CD4-positive, alpha-beta T cell treated with Interleukin-1 beta for 1 hour (primary cell): ENCODE results near the gene GTPBP4.
"Not testable (repeated sequence)": the region's sequence is repeated elsewhere in the genome, so short reads cannot be mapped to it uniquely, and the experiment has no call there.

ENCODE experiments used
- DNase-seq, 2 donors: peaks; one replicate each; pipeline ENCODE4 v3.0.0-alpha.2; 2020 to 2022

The GTPBP4 gene

GRCh38 chr10:992871-993270 is 4.6 kb downstream of the GTPBP4 start:
- no peak for DNase-seq

- DNase-seq = no peak
These were observed 6.8 kb downstream of the GTPBP4 start for GRCh38 chr10:994836-995558.

- DNase-seq = no peak
These were observed 7.3 kb downstream of the GTPBP4 start for GRCh38 chr10:995559-995926.

- no peak for DNase-seq
These were observed 7.8 kb downstream of the GTPBP4 start for GRCh38 chr10:996031-996430.

- DNase-seq = no peak
These were observed 9.2 kb downstream of the GTPBP4 start for GRCh38 chr10:997266-998022.

GRCh38 chr10:1002425-1003006 is 14.3 kb downstream of the GTPBP4 start:
- no peak for DNase-seq

GRCh38 chr10:1003884-1004670 is 15.8 kb downstream of the GTPBP4 start:
- DNase-seq = no peak

GRCh38 chr10:1006573-1006972 is 18.3 kb downstream of the GTPBP4 start:
- no peak for DNase-seq

GRCh38 chr10:1007583-1007982 is 19.3 kb downstream of the GTPBP4 start:
- no peak for DNase-seq

- DNase-seq = no peak
These were observed 20.8 kb downstream of the GTPBP4 start for GRCh38 chr10:1009071-1009494.

- DNase-seq = not testable (repeated sequence)
These were observed 21.7 kb downstream of the GTPBP4 start for GRCh38 chr10:1009947-1010346.

GRCh38 chr10:1010703-1011102 is 22.5 kb downstream of the GTPBP4 start:
- DNase-seq = no peak

- no peak for DNase-seq
These were observed 23.5 kb downstream of the GTPBP4 start for GRCh38 chr10:1011696-1012095.

GRCh38 chr10:1015688-1016087 is 27.5 kb downstream of the GTPBP4 start:
- no peak for DNase-seq

- no peak for DNase-seq
These were observed 31.1 kb downstream of the GTPBP4 start for GRCh38 chr10:1019362-1019761.

- DNase-seq = no peak
These were observed 32.2 kb downstream of the GTPBP4 start for GRCh38 chr10:1020460-1020859.

GRCh38 chr10:1020958-1021357 is 32.7 kb downstream of the GTPBP4 start:
- DNase-seq = no peak

GRCh38 chr10:1022413-1022812 is 34.2 kb downstream of the GTPBP4 start:
- no peak for DNase-seq

GRCh38 chr10:1024103-1024502 is 35.9 kb downstream of the GTPBP4 start:
- no peak for DNase-seq

- no peak for DNase-seq
These were observed 37.4 kb downstream of the GTPBP4 start, which contains the start of gene IDI2 for GRCh38 chr10:1025683-1026082. IDI2 (minus strand) TSS chr10:1025859; CDS start chr10:1024723, 1,136 bp downstream.

- DNase-seq = no peak
These were observed 38.3 kb downstream of the GTPBP4 start for GRCh38 chr10:1026578-1026977.

- DNase-seq = no peak
These were observed 41.6 kb downstream of the GTPBP4 start for GRCh38 chr10:1029838-1030237.

GRCh38 chr10:1033601-1034000 is 45.4 kb downstream of the GTPBP4 start:
- DNase-seq = no peak
